VCaP (cell line): ENCODE measurements around the gene RASSF6.

Source experiments
- H3K27ac ChIP-seq: fragments of 450-650 bp; 2 replicates; pipeline ENCODE4 v1.5.1; 2017
- CTCF ChIP-seq: fragments of 450-650 bp; conservative IDR thresholded peaks from 2 replicates; pipeline ENCODE4 v1.5.1; 2017; ENCODE audit warnings: mild to moderate bottlenecking, moderate library complexity

Gene RASSF6

DNA sequence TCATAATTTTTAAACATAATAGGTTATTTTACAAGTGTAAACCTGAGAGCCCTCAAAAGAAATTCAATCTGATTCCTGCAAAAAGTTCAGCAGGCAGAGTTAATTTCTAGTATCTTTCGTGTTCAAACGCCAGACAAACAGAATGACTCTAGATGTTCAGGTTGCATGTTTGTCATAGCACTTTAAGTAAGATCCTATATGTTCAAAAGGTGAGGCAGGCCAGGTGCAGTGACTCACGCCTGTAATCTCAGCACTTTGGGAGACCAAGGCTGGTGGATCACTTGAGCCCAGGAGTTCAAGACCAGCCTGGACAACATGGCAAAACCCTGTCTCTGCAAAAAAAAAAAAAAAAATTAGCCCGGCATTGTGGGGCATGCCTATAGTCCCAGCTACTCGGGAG lies 1.1 kb upstream of the RASSF6 start:
- peak overlapping the region; percentile 72 for H3K27ac ChIP-seq
- TF ChIP-seq CTCF: no peak

GRCh38 chr4:73619346-73619745 lies 890 bp downstream of the RASSF6 start:
- TF ChIP-seq CTCF: no peak
- peak overlapping the region; percentile 72 for H3K27ac ChIP-seq

GRCh38 chr4:73617256-73617655 lies 3.0 kb downstream of the RASSF6 start:
- no peak for TF ChIP-seq CTCF
- no peak overlapping the region for H3K27ac ChIP-seq

DNA sequence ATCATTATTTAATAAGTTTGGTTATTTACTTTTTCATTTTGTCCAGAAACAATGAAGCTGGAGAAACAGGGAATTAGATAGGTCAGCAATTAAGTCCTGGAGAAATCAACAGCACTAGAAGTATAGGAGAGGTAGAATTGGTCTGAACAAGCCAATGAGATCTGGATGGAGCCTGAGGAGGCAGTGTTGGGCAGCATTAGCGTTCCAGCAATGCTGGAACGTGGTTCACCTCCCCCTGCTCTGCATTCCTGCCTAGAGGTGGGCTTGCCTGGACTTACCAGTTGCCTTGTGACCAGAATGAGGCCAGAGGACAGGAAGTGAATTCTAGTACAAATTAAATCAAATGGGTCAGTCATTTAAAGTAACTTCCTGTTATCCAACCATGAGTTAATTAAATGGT lies 4.6 kb downstream of the RASSF6 start:
- TF ChIP-seq CTCF: no peak
- H3K27ac ChIP-seq: peak overlapping the region; percentile 60

GRCh38 chr4:73614311-73614867 lies 5.8 kb downstream of the RASSF6 start:
- no peak for TF ChIP-seq CTCF
- H3K27ac ChIP-seq: peak overlapping the region; percentile 60

DNA sequence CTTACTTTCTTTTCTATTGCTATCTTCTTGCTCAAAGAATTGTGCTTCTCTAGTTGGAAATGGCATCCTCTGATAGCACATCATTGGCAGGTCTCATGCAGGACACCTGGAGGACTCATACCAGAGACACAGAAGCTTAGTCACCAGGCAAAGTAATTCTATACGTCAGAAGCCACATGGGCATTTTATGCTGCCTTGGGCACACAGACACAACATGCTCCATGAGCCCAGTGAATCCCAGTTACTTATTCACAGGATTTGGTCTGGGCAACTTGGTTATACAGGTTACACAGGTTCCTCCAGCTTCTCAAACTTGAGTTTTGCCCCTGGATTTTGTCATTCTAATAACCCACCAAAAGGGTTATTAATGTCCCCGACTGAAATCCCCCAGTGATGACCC lies 7.1 kb downstream of the RASSF6 start:
- H3K27ac ChIP-seq: peak overlapping the region; percentile 60
- TF ChIP-seq CTCF: no peak

DNA sequence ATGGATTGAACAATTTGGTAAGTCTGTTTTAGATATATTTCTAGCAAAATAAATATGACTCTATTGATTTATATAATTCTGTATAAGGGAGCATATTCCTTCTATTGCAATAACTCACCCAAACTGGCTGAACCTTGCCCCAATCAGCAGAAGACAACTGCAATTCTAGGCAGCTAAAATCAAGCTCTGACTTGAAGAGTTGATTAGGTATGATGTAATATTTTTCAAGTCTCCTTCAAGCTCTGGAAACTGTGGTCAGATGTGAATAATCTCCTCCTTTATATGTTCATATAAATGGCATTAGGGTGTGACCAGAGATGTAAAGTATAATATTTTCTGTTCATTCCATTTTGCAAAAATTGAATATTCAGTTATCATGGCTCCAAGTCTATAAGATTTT lies 8.2 kb downstream of the RASSF6 start:
- no peak overlapping the region for H3K27ac ChIP-seq
- no peak for TF ChIP-seq CTCF
